GM18502 (cell line): Measurements from ENCODE around the gene FOXG1.

Source experiments
- ATAC-seq: cut with Tn5 transposase; IDR thresholded peaks from one replicate; pipeline ENCODE4 v1.9.1; 2021; ENCODE audit warnings: mild to moderate bottlenecking; ENCODE audit not compliant: unreplicated experiment, poor library complexity

FOXG1 gene

GRCh38 chr14:28766469-28766955 is at the start of gene FOXG1:
FOXG1 (plus strand) TSS chr14:28766787; CDS start chr14:28767280, 493 bp downstream.
- ATAC-seq = no peak

- no peak for ATAC-seq
Measured at GRCh38 chr14:28719130-28719529, 47.5 kb upstream of the FOXG1 start.

- no peak for ATAC-seq
Measured at GRCh38 chr14:28731358-28731757, 35.2 kb upstream of the FOXG1 start.

GRCh38 chr14:28742171-28742846 is 24.3 kb upstream of the FOXG1 start:
- no peak for ATAC-seq

- ATAC-seq = peak; percentile 52
Measured at GRCh38 chr14:28744126-28744525, 22.5 kb upstream of the FOXG1 start.

- ATAC-seq = no peak
Measured at GRCh38 chr14:28745176-28745575, 21.4 kb upstream of the FOXG1 start.

- ATAC-seq = peak; percentile 52
Measured at GRCh38 chr14:28746247-28746646, 20.3 kb upstream of the FOXG1 start.

GRCh38 chr14:28751467-28752058 is 15.0 kb upstream of the FOXG1 start:
- peak; percentile 78 for ATAC-seq

- peak; percentile 63 for ATAC-seq
Measured at GRCh38 chr14:28754209-28754985, 12.2 kb upstream of the FOXG1 start.

GRCh38 chr14:28755198-28755815 is 11.3 kb upstream of the FOXG1 start:
- no peak for ATAC-seq

- ATAC-seq = no peak
Measured at GRCh38 chr14:28755884-28756268, 10.7 kb upstream of the FOXG1 start.

- no peak for ATAC-seq
Measured at GRCh38 chr14:28756269-28756883, 10.2 kb upstream of the FOXG1 start.

- peak; percentile 50 for ATAC-seq
Measured at GRCh38 chr14:28756884-28757570, 9.6 kb upstream of the FOXG1 start.

GRCh38 chr14:28757786-28758185 is 8.8 kb upstream of the FOXG1 start:
- no peak for ATAC-seq

- ATAC-seq = no peak
Measured at GRCh38 chr14:28758253-28758884, 8.2 kb upstream of the FOXG1 start.

GRCh38 chr14:28758885-28759652 is 7.5 kb upstream of the FOXG1 start:
- ATAC-seq = no peak

- ATAC-seq = no peak
Measured at GRCh38 chr14:28759653-28760313, 6.8 kb upstream of the FOXG1 start.

- no peak for ATAC-seq
Measured at GRCh38 chr14:28760431-28760996, 6.1 kb upstream of the FOXG1 start.
